ENCODE data around the gene LZTS2.

Gene LZTS2

DNA sequence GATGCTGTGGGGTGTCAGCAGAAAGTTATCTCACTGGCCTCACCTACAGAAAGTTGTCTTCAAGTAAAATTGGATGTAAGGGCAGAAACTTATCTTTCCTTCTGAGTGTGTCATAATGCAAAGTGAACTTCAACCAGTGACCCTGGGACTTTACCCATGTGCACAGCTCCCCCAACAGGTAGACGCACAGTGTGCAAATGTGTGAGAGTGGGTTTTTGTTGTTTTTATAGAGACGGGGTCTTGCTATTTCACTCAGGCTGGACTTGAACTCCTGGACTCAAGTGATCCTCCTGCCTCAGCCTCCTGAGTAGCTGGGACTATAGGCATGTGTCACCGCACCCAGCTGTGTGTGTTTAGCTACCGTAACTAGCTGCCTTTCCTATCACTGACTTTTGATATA, 55.8 kb downstream of the LZTS2 start:
- CTCF ChIA-PET = interaction anchor here (6.9 to 67.5 kb wide), 4 partner anchors 12 to 85 kb away, joined by 56 to 1574 read pairs (median 818); partner anchors contain the start of genes KAZALD1, PDZD7 and SFXN3
- WGBS (ENCODE audit: insufficient coverage) = 94% methylated on average over 2 of the region's 4 CpGs
- H3K4me3 ChIP-seq (ENCODE audit: control insufficient read depth in 1 of 7, extremely low read depth in 1 of 7, insufficient read depth in 4 of 7, low read depth in 2 of 7, low read length in 6 of 7) = no peak overlapping the region
- peaks cover 0 to 2% (median 0%) of the 10 kb centered on the region in 4 experiments for H3K36me3 ChIP-seq (ENCODE audit: control insufficient read depth in 4 of 4, insufficient read depth in 4 of 4, low read length in 3 of 4)
- no peak overlapping the region for H3K27ac ChIP-seq (ENCODE audit: insufficient read depth in 1 of 2, low read depth in 1 of 2, low read length in 2 of 2, poor library complexity in 1 of 2, severe bottlenecking in 2 of 2)
- DNase-seq = no peak
- H3K4me1 ChIP-seq (ENCODE audit: control extremely low read depth in 1 of 4, control insufficient read depth in 4 of 4, insufficient read depth in 4 of 4, low read length in 3 of 4) = peaks cover 8 to 37% (median 28%) of the 10 kb centered on the region in 4 experiments
- peaks cover 0 to 13% (median 6%) of the 10 kb centered on the region in 5 experiments for H3K27me3 ChIP-seq (replicated peaks in 2 of 5; ENCODE audit: control insufficient read depth in 4 of 5, insufficient read depth in 5 of 5, low read length in 4 of 5)
- no peaks in the 10 kb centered on the region for H3K9me3 ChIP-seq (ENCODE audit: control extremely low read depth in 1 of 5, control insufficient read depth in 4 of 5, insufficient read depth in 2 of 5, low read depth in 1 of 5, low read length in 4 of 5)
- POLR2A ChIA-PET = no interaction called here

DNA sequence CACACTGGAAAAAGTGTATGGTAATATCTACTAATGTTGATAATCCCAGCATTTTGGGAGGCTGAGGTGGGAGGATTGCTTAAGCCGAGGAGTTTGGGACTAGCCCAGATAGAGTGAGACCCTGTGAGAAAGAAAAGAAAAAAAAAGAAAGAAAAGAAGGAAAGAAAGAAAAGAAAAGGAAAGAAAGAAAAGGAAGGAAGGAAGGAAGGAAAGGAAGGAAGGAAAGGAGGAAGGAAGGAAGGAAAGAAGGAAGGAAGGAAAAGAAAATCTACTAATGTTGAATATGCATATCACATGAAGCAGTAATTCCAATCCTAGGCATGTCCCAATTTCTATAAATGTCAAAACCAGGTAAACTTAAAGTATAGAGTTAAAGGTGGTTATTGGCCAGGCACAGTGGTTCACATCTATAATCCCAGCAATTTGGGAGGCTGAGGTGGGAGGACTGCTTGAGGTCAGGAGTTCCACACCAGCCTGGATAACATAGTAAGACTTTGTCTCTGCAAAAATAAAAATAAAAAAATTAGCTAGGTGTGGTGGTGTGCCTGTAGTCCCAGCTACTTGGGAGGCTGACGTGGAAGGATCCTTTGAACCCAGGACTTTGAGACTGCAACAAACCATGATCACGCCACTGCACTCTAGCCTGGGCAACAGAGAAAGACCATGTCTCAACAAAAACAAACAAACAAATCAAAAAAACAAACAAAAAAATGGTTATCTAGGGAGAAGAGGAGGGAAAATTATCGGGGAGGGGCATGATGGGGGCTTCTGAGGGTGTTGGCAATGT, 57.0 kb downstream of the LZTS2 start:
- Histone ChIP-seq H3K9me3 (ENCODE audit: control extremely low read depth in 1 of 5, control insufficient read depth in 4 of 5, insufficient read depth in 2 of 5, low read depth in 1 of 5, low read length in 4 of 5) (no peaks in the 10 kb centered on the region), H3K4me3 (ENCODE audit: control insufficient read depth in 1 of 7, extremely low read depth in 1 of 7, insufficient read depth in 4 of 7, low read depth in 2 of 7, low read length in 6 of 7) (no peak overlapping the region), H3K27ac (ENCODE audit: insufficient read depth in 1 of 2, low read depth in 1 of 2, low read length in 2 of 2, poor library complexity in 1 of 2, severe bottlenecking in 2 of 2) (no peak overlapping the region), H3K4me1 (ENCODE audit: control extremely low read depth in 1 of 4, control insufficient read depth in 4 of 4, insufficient read depth in 4 of 4, low read length in 3 of 4) (peaks cover 8 to 41% (median 32%) of the 10 kb centered on the region in 4 experiments), H3K27me3 (replicated peaks in 2 of 5; ENCODE audit: control insufficient read depth in 4 of 5, insufficient read depth in 5 of 5, low read length in 4 of 5) (peaks cover 0 to 3% (median 0%) of the 10 kb centered on the region in 5 experiments), H3K36me3 (ENCODE audit: control insufficient read depth in 4 of 4, insufficient read depth in 4 of 4, low read length in 3 of 4) (peaks cover 0 to 2% (median 0%) of the 10 kb centered on the region in 4 experiments)
- ChIA-PET CTCF (interaction anchor here (6.9 to 67.5 kb wide), 4 partner anchors 13 to 84 kb away, joined by 56 to 1574 read pairs (median 818); partner anchors contain the start of genes KAZALD1, PDZD7 and SFXN3), POLR2A (no interaction called here)
- WGBS (ENCODE audit: insufficient coverage) = 100% methylated on average over 2 of the region's 4 CpGs
- DNase-seq = no peak
